Measurements from ENCODE around the gene SH3GL1.

SH3GL1 gene

DNA sequence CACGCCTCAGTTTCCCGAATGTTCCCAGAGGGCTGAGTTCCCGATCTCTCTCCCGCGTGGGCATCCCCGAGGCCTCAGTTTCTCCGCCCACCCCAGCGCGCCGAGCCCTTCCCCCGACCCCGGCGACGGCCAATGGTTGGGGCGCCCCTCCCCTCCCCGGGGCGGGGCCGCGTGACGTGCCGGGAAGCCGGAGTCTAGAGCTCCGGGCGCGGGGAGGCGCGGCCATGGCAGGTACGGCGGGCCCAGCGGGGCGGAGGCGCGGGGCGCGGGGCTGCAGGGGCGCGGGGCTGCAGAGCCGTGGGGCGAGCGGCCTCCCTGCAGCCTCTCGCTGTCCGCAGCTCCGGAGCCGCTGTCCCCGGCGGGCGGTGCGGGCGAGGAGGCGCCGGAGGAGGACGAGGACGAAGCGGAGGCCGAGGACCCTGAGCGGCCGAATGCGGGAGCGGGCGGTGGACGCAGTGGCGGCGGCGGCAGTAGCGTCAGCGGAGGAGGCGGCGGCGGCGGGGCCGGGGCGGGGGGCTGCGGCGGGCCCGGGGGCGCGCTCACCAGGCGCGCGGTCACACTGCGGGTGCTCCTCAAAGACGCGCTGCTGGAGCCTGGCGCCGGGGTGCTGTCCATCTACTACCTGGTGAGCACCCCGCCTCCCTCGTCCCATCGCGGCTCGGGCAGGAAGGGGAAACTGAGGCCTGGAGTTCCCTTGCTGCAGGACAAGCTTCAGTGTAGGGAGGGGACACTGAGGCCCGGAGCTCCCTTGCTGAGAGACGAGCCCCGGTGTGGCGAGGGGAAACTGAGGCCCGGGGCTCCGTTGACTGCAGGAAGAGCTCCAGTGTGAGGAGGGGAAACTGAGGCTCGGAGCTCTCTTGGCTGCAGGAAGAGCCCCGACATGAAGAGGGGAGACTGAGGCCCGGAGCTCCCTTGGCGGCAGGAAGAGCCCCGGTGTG, 56.7 kb downstream of the SH3GL1 start, which contains the start of gene MPND:
TSS of gene MPND (plus strand) at position 193 of the 938 bp plus-strand sequence. CDS start at position 225, 32 bp downstream.
- peak; percentile 76 to 93 for DNase-seq (ENCODE audit: low read depth in 2 of 2)

DNA sequence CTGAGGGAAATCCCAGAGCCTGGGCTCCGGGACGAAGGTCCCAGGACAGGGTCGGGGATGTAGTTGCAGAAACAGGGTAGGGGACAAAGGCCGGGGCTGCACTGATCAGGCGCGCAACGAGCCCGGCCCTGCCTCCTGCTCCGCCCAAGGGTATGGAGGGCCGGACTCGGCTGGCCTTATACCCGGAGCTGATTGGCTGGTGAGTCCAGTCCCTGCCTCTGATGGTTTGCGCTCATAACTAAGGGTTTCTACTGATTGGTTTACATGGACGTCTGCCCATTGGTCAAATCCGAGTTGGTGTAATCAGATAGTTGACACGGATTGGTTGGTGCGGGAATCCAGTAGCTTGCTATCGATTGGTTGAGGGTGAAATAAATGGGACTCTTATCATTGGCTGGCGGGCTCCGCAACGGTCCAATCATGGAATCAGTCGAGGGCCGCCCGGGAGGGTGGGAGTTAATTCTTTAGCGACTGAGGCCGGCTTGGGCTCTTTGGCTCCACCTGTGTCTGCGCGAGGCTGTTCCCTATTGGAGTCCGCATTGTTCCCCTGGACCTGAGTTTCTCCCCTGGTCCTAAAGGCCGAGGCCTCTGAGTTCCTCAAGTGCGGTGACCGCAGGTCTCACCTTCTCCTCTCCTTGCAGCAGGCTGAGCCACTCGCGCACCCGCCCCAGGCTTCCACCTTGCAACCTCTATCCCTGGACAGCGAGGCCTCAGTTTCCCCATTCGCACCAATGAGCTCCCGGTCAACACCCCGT, 57.6 kb downstream of the SH3GL1 start:
- DNase-seq (ENCODE audit: low read depth in 2 of 2): peak; percentile 90 to 91

GRCh38 chr19:4342314-4342614, 58.1 kb downstream of the SH3GL1 start:
- no peak for DNase-seq (ENCODE audit: low read depth in 2 of 2)

GRCh38 chr19:4338441-4339355, 61.6 kb downstream of the SH3GL1 start, which contains the start of gene STAP2:
Gene STAP2 (minus strand): TSS chr19:4338827. CDS start chr19:4338753, 74 bp downstream.
- DNase-seq (ENCODE audit: low read depth in 2 of 2): peak in 1 of 2 donors; percentile 22

DNA sequence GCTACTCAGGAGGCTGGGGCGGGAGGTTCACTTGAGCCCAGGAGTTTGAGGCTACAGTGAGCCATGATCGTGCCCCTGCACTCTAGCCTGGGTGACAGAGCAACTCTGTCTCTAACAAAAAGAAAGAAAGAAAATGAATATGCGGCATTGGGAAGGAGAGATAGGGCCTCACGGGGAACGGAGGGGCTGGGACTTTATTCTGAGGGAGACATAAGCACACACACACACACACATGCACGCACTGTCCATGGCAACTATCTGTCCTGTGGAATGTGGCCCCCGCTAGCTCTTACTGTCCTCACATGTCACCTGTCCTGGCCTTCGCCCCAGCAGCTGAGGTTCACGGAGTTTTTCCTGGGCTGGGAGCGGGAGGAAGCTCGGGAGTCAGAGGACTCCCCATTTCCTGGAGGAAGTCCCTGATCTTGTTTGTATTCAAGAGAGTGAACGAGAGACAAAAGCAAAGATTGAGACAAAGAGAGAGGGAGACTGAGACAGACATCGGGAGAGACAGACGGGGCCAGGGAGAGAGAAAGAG, 62.4 kb downstream of the SH3GL1 start:
- no peak for DNase-seq (ENCODE audit: low read depth in 2 of 2)

DNA sequence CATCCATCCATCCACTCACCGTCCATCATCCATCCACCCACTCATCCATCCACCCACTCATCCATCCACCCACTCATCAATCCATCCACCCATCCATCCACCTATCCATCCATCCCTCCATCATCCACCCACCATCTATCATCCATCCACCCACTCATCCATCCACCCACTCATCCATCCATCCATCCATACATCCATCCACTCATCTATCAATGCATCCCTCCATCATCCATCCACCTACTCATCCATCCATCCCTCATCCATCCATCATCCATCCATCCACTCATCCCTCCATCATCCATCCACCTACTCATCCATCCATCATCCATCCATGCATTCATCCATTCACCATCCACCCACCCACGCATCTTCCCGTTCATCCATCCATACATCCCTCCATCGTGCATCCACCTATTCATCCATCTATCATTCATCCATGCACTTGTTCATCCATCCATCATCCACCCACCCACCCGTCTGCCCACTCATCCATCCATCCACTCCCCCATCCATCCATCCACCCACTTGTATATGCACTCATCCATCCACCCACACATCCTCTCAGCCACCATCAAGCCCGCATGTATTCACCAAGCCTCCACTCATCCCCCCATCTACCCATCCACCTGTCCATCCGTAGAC, 65.3 kb downstream of the SH3GL1 start:
- DNase-seq (ENCODE audit: low read depth in 2 of 2): no peak

DNA sequence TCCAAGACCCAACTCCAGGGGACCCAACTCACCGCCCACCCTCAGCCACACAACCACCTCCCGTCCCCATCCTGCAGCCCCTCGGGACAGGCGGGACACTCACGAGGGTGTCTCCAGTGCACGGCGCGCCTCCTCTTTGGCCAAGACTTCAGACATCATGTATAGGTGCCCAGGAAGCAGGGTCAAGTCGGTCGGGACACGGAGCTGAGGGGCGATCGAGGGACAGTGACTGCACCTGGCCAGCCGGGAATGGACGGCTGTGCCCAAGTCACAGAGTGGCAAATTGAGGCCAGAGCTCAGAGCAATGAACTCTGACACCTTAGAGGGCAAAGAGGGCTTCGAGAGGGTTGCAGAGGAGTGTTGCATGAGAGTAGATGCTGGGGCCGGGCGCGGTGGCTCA, 70.5 kb downstream of the SH3GL1 start:
- no peak for DNase-seq (ENCODE audit: low read depth in 2 of 2)

GRCh38 chr19:4328991-4329681, 71.2 kb downstream of the SH3GL1 start:
- peak in 1 of 2 donors; percentile 47 for DNase-seq (ENCODE audit: low read depth in 2 of 2)

- peak; percentile 95 to 99 for DNase-seq (ENCODE audit: low read depth in 2 of 2)
These were observed 71.9 kb downstream of the SH3GL1 start for GRCh38 chr19:4328243-4328990.

- no peak for DNase-seq (ENCODE audit: low read depth in 2 of 2)
These were observed 72.5 kb downstream of the SH3GL1 start for GRCh38 chr19:4327877-4328242.

- DNase-seq (ENCODE audit: low read depth in 2 of 2): peak; percentile 84 to 85
These were observed 73.0 kb downstream of the SH3GL1 start for GRCh38 chr19:4327252-4327876.

- DNase-seq (ENCODE audit: low read depth in 2 of 2): no peak
These were observed 73.5 kb downstream of the SH3GL1 start for GRCh38 chr19:4326837-4327251.

DNA sequence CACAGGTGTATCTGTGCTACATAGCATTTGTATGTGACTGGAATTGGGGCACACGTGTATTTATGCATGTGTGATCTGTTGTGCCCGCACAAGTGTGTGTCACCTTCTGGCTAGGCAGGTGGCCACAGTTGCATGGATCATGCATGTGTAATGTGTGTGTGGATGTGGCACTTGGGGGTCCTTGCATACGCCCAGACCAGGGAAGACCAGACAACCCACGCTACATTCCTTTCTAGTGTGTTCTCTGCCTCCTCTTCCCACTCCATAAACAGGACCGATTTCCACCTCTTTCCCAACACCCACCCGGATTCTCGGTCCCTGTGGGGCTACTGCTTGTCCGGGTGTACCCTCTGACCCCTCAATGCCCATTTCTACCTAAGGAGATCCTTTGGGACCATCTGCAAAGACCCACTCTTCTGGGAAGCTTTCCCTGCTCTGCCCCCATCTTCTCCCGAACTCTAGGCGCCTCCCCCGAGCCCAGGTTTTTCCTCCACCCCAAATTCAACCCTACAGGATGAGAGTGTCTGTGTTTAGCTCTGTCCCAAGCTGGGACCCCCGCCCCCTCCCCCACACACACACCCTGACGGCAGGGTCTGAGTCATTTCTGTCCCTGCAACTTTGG, 74.0 kb downstream of the SH3GL1 start:
- no peak for DNase-seq (ENCODE audit: low read depth in 2 of 2)

- DNase-seq (ENCODE audit: low read depth in 2 of 2): no peak
These were observed 76.1 kb downstream of the SH3GL1 start for GRCh38 chr19:4324228-4324627.

DNA sequence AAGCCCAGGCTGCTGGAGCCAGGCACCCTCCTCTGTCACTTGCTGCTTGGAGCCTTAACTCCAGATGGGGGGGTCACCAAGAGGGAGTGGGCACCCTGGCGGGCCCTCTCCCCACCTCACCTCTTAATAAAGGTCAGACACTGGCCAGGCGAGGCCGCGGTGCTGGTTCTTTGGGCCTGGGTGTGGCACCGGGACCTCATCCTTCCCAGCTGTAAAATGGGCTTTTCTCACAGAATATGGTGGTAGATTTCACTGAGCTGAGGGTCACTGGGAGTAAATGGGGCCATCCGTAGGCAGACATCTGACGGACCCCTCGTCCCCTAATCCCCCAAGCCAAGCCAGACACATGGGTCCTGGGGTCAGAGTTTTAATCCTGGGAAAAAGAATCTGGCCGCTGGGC, 76.7 kb downstream of the SH3GL1 start:
- no peak for DNase-seq (ENCODE audit: low read depth in 2 of 2)

- no peak for DNase-seq (ENCODE audit: low read depth in 2 of 2)
These were observed 77.2 kb downstream of the SH3GL1 start for GRCh38 chr19:4322942-4323665.

- DNase-seq (ENCODE audit: low read depth in 2 of 2): no peak
These were observed 79.9 kb downstream of the SH3GL1 start for GRCh38 chr19:4320419-4320818.

All from stimulated activated CD4-positive, alpha-beta T cell treated with anti-CD3 and anti-CD28 coated beads, Interleukin-15, amount 100 ng/mL, for 48 hours (primary cell).